Activated naive CD4-positive, alpha-beta T cell treated with anti-CD3 and anti-CD28 coated beads, Interleukin-2, amount 50 U/mL, for 16 hours (primary cell): Measurements from ENCODE around the gene RNLS.

Source experiments
- DNase-seq: peaks from one replicate; pipeline ENCODE4 v3.0.0-alpha.2; 2020

Gene RNLS

DNA sequence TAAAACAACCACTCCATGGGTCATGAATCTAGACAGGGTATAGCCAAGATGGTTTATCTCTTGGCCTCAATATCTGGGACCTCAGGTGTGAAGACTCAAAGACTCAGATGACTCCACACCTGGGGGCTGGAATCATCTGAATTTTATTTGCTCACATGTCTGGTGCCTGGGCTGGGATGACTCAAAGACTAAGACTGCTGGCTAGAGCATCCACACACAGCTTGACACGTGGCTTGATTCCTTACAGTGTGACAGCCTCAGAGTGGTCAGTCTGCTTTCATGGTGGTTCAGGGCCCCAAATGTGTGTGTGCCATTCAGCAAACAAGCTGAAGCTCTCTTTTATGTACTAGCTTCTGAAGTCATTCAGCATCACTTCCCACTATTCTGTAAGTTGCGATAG, 333.7 kb downstream of the RNLS start:
- no peak for DNase-seq

DNA sequence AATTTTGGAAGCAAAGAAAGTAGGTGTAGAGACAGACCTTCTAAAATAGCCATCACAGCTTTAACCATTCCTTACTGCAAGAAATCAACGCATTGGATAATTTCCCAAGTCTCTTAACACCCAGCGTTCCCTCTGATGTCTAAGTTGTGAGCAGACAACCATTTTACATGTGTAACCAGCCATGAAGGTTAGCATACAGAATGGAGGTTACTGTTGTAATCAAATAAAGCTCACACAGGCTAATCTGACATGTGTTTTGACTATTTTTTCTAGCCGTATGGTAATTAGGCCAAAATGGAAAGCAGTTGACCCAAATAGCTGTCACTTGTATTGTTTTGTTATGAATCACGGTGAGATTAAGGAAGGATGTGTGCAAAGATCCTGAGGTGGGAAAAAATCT, 336.4 kb downstream of the RNLS start:
- no peak for DNase-seq

DNA sequence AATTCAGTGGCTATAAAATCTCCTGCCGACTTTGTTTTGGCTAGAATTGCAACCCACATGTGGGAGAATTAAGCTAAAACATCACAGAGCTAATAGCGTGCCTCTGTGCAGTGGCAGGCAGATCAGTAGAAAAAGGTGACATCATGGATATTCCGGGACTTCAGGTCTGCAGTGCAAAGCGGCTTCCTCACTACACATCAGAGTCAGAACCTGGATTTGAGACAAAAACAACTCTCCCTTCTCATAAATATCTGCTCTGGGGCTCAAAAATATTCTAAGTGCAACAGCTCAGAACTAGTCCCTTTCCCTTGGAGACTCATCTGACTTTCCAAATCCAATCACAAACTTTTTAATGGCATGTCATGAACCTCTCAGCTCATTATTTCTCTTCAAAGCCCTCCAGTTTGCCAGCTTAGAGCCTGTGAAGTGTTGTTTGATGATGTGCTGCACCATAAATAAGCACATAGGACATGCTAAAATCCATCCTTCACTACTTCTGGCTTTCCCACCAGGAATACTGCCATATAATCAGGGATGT, 337.1 kb downstream of the RNLS start:
- DNase-seq, result no peak

DNA sequence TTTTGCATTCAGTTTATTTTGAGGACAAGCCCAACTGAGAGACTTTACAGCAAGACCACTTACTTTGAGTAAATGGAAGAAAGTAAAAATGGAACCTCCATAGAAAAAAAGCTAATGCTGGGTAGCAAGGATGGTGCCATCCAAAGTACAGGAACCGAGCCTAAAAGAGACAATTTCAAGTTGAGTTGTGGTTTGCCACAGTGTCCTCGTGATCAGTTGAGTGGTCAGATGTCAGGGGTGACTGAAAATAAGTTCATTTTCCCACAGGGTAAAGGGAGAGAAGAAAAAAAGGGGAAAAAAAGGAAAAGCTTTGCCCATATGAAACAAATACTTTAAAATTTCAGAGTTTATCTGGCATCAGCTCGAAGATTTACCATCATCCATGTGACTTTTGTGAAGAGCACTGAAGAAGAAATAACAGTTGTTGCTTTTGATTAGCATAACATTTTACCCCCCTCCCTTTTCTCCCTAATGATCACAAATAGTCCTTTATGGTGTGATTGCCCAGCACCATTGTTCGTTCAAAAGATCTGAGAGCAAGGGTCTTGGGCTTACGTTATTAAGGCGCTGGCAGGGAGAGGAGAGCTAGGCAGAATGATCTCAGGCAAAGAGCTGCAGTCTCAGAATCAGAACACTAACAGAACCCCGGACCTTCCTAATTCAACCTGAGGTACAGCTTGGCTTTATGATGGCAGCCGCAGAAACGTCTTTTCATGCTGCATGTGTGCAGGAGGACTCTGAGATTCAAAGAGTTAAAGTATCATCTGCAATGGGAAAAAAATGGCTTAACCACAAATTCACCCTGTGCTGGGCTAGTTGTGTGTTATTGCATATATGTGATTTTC, 338.1 kb downstream of the RNLS start:
- no peak for DNase-seq

DNA sequence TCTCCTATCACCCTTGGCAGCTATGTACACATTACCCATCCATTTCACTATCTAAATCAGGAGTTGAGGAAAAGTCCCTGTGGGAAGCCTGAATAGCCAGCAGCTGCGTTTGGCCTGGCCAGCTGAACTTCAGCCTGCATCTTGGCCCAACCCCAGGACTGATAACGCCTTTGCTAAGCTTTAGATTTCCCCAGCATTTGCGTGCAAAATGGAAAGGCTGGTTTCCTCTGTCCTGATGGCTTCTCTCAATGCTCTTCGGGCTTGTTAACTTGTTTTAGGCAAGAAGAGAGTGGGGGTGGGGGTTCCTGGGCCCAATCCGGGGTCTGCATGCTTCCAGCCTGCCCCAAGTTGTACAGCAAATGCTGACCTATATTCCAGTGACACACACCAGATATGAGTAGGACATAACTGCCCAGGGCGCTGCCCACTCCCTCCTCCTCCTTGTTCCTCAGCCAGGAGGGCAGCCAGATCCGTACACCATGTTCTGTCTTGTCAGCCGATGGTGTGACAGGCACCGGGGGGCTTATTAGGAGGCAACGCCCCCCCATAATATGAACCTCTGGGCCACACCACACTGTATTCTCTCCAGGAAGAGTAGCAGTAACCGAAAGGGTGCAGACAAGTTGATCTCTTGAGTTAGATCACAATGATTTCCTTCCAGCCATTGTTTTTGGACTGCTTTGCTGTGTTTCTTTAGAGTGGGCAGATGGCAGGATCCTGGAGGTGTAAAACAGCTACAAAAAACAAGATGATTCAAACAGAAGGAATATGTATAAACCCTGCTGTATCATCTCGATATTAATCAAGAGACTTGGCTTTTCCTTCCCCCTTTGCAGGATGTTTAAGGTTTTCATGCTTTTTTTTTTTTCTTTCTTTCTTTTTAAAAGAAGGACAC, 339.0 kb downstream of the RNLS start:
- no peak for DNase-seq

DNA sequence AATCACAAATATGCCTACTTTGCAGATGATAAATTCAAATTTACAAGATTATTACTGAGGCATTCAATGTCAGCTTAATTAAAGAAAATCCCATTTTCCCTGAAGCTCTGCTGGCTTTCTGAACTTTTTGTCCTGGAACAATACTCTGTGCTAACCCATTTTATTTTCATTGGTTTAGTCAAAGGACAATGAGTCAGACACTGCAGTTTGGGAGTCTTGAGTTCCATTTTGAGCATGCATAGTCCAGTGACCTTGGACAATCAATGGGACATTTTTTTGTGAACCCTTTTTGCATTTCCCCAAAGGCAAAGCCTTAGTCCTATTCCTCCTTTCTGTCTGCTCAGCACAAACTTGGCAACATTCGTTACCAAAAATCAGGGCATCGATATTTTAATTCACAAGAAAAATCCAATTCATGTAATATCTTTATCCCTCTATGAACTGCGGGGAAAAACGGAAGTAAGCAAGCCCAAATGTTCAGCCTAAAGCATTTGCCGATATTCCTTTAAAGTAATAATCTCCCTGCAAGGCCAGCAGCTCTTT, 339.8 kb downstream of the RNLS start:
- DNase-seq, result no peak

DNA sequence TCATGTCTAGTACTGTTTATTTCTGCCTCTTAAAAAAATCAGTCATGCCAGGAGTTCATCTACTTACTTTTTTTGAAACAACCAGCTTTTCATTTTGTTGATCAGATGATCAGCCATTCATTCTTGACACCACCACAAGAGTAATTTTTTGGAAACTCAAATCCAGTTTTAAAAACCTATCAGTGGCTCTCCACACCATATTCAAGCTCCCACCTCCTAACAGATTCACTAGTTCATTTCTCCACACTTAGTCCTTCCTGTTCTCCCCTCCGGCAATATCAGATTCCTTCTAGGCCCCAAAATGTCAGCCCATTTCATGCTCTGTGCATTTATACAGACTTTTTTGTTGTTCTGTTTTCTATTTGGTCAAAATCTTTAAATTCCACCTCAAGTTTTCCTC, 341.6 kb downstream of the RNLS start:
- no peak for DNase-seq

DNA sequence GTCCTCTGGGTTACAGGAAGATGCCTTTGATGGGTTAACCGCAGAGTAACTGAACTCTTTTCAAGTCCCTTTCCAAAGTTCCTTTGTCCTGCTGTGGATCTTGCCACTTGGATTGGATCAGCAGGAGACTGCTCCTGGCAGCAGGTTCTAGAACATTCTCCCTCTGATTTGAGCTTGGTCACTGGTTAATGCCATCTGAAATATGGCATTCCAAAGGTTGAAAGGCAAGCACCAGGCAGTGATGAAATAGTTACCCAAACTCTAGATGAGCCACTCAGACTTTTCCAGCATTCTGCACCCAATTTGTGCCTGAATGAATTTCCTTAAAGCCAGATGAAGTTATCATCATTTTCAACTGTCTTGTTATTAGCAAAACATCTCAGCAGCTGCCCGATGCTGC, 343.9 kb downstream of the RNLS start:
- no peak for DNase-seq

DNA sequence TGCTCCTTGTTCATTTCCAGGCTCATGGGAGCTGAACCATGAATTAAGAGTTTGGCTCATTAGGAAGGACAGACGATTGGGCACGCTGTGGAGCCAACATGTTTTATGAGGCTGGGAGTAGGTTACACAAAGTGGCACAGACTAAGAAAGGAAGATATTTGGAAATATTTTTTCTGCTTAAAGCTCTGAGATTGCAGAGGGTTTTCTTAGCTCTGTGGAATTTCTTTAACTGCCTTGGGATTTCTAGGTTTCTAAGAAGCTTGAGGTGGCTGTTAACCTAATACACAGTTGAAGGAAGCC, 344.6 kb downstream of the RNLS start:
- no peak for DNase-seq

DNA sequence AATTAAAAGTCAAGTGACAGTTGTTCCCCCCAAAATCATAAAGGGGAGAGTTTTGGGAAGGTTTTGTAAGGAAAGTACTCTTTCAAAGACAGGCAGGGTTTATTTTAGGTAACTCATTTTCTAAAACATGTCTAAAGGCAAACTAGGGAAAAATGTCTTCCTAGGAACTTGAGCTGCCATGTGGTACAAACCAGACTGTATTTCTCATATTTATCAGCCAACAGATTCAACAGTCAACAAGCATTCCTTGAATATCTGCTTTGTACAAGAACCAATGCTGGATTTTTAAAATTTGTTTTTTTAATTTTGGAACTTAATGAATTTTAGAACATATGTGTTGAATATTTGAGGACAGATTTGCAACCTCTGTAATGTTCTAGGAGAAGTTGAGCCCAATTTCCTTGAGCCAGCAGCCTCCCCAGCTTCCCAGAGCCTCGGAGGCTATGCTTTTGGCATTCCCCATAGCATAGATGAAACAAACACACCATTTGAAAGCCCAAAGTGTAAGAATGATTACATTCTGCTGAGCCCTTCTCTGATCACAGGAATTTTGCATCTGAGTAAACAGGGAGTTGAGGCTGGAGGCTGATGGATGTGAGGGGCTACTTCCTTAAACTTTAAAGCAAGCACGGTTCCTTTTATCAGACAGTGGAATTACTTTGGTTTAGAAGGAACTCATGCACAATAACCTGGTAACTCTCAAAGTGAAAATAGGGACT, 345.1 kb downstream of the RNLS start:
- DNase-seq, result no peak

DNA sequence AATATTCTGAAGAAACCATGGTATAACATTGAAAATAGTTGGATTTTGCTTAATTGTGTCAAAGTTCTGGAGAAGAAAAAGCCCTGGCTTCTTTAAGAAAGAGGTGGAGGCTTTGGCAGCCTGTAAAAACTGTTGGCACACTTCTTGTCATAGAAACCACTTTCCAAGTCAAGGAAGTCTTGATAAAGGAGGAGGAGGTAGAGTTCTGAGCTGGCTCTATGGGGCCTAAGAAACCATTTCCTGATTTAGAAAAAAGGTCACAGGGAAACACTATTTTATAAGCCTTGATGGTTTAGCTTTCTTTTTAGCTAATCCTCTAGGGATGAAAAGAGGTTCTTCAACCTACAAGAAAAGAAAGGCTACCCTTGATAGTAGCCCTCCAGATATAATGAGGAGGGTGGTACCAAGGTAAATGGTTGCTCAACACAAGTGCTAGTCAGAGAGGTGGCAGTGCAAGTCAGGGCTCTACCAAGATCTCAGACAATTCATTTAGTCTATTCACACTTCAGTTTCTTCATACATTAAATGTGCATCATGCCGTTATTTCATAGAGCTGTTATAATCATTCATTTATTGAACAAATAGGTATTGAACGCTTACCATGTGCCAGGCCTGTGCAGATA, 346.9 kb downstream of the RNLS start:
- DNase-seq, result no peak

DNA sequence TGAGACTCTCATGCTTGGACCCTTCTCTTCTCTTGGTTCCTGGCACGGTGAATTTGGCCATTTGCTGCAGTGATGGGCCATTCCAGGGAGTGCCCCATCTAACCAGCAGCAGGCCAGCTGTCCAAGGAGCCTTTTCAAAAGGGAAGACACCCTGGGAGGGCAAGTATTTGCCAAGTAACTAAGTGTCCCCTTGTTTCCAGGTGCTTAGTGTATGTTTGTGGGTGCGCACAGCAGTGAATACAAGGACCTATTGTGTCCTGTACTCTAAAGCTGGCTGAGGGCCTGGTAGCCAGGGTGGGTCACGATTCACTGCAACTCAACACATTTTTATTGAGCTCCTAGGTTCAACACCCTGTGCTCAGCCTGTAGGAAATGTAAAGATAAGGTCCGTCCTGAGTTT, 348.8 kb downstream of the RNLS start:
- no peak for DNase-seq

DNA sequence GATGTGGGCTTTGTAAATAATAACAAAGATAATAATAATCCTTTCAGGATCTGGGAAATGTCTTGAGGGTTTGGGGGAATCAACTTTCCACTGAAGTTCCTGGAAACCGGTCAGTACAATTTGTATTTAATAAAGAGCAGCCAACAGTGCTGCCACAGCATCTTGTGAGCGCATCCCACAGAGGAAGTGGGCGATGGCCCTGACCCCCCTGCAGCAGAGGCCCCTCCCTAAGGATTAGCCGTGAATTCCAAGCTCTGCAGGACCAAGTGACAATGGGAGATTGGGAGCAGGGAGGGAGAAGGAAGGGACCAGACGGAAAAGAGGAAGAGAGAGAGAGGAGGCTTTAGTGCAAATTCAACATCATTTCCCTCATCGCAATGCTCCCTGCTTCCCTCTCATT, 349.2 kb downstream of the RNLS start:
- DNase-seq, result no peak

DNA sequence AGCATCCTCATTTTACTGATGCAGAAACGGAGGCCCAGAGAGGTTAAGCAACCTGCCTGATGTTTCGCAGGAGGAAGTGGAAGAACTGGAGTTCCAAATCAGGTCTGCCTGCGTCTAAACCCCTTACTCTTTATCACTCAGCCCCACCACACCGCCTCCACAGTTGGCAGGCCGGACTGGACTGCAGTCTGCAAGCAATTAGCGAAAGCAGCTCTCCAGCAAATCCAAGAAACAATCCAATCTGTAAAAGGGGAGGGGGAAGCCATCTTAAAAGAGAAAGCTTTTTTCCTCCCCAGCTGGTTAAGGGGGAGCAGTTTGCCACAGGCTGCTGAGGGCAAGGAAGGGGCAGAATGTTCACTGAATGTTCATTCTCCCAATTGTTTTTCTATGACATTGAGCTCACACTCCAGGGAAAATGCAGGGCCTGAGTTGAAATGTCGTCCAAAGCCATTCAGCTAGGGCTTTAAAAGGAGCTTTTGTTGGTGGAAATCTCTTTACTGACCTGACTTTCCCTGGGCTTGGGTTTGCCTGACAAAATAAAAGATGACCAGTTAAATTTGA, 350.1 kb downstream of the RNLS start:
- no peak for DNase-seq

DNA sequence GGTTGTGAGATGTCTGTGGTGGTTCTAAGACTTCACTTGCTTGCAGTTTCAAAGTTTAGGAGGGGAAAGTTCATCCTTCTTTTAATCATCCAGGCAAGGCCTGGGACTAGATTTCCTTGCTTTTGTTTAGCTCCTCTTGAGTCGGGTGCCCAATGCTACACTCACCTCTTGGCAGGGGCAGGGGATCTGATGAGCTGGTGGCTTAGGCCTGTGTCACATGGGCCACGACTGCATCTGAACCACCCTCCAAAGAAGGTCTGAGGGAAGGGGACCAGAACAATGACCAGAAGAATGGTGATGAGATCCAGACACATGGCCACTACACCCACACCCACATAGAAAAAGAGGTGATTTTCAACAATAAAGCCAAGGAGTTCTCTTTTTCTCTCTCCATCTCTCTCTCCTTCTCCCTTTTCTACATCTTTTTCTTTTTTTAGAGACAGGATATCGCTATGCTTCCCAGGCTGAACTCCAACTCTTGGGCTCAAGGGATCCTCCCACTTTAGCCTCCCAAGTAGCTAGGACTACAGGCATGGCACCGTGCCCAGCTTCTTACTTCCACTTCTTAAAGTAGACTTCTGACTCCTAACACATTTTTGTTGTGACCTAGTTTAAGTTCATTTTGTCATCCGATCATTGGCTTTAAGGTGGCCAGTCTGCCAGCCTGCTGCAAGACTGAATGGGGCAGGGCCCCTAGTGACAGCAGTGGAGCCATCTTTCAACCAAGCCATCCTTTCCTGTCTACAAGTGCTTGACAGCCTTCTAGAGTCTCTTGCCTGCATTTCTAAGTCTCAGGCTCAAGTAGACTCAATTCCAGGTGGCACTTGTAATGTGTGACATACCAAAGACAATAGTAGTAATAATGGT, 350.9 kb downstream of the RNLS start:
- DNase-seq, result no peak

DNA sequence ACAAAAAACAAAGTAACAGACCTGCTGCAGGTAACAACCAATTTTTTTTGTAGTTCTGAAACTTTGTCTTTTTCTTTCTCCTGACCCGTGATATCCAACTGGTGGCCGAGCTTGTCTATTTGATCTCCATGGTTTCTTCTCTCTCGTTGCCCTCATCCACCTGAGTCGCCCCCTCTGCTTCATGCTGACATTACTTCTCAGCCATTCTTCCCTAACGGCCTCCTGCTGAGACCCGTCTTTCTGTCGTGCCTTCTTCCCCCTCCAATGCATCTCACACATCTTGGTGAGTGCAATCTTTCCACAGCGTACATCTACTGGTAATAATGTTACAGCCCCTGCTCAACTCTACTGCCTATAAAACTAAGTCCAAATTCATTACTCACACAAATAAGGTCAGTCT, 352.9 kb downstream of the RNLS start:
- no peak for DNase-seq

DNA sequence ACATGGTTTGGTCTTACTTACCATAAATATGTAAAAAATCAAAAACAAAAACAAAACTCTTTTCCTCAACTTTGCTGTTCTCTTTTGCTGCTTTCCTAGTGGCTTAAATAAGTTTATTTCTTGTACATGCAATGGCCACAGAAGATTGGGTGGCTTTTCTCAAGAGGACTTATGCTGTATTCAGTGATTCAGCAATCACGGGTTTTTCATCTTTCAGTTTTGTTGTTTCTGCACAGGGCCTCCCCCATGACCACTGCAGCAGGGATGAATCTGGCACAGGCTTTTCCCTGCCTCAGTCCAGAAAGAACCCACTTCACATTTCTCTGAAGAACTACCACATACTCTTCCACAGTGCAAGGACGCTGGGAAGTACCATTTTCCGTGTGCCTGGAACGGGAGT, 355.0 kb downstream of the RNLS start:
- DNase-seq, result no peak

DNA sequence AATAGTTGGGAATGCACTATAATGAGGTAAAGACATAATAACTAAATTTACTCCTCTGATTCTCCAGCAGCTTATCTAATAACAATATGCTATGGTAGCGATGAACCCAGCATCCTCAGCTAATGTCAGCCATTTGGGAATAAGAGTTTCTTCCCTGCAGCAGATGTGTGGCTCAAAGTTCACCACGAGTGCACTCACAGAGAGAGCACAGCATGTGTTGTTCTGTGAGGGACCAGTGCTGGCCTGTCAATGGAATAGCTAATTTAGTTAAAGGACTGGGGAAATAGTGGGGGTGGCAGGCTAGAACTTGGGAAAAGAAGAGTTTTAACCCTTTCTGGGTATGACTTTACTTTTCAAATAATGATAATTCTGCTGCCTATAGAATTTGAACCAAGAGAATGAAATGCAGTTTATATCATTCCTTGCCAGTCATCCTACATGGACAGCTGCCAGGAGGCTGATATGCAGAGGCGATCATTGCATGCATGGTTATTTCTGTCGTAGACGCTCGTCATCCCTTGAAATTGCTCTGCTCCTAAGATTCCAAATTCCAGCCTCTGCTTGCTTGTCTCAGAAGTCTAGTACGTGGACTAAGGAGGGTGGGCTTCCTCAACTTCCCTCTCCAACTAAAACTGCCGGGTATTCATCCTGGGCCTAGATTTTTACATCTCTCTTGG, 355.6 kb downstream of the RNLS start:
- no peak for DNase-seq

DNA sequence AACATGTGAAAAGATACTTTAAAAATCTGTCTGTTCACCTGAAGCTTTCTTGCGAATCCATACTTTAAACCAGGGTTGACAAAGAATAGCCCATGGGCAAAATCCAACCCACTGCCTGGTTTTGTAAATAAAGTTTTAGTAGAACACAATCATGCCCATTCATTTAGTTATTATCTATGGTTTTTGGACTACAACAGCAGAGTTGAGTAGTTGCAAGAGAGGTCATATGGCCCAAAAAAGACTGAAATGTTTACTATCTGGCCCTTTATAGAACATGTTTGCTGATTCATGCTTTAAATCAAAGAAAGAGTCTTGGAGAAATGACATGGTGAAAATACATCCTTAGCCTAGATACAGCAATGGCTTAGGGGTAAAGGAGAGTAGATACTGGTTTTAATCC, 356.2 kb downstream of the RNLS start:
- no peak for DNase-seq

DNA sequence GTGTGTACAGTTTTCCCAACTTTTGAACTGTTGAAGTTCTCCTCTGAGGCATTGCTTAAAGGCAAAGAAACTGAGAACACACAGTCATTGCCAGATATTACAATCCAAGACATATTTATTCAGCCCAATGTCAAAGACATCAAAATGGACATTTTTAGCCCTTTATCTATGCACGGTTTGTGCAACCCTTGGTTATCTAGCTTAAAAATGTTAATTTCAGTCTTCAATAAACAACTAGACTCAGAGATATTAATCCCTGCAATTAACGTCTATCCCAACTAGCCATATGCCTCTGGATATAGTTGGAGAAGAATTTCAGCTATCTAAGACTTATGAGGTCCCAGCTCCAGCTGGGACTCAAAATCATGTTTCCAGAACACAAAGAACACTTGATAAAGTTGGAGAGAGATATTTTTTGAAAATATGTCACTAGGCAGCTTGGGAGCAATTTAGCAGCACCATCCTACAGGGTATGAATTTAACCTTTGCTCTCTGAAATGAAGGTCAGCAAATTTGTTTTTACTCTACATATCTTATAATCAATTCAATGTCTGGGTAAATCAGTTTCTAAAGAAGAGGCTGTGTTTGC, 357.0 kb downstream of the RNLS start:
- DNase-seq, result no peak
